HFF-Myc (cell line): ENCODE data around the gene PACSIN2.

Source experiments
- DNase-seq: peaks from one replicate; pipeline ENCODE4 v3.0.0-alpha.2; 2011; ENCODE audit warnings: low read depth; ENCODE audit errors: extremely low read depth
- H3K4me3 ChIP-seq: replicated peaks from 2 replicates; pipeline ENCODE4 v1.5.1; 2011; ENCODE audit warnings: low read depth, mild to moderate bottlenecking, control low read depth, low read length
- CTCF ChIP-seq: IDR thresholded peaks from 2 replicates; pipeline ENCODE4 v1.5.1; 2012; ENCODE audit warnings: mild to moderate bottlenecking, low read depth, low read length, control low read depth; ENCODE audit errors: missing control alignments

Gene PACSIN2

DNA sequence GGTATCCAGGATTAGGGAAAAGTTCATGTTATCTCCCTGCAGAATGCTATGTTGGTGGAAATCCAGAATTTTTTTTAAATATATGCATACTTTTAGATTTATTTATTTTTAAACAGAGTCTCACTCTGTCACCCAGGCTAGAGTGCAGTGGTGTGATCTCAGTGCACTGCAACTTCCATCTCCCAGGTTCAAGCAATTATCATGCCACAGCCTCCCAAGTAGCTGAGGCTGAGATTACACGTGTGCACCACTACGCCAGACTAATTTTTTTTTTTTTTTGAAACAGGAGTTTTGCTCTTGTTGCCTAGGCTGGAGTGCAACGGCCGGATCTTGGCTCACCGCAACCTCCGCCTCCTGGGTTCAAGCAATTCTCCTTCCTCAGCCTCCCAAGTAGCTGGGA lies 2.6 kb downstream of the PACSIN2 start:
- TF ChIP-seq CTCF: no peak
- H3K4me3 ChIP-seq: no peak overlapping the region
- no peak for DNase-seq

DNA sequence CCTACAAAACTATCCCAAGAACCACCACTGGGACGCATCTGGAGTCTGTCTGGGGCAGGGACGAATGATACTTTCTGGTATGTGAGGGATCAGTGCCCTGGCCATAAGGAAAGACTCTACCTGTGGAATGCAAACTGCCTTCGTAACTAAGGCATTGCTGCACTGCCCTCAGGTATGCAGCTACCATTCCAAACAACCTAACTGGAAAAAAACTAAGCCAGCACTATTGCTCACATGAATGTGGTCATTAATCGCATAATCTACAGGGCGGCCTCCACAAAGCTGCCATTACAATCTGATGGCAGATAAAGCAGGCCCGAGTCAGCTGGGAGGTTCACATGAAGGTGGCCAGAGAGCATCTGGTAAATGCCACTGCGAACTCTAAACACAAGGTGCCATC lies 3.9 kb downstream of the PACSIN2 start:
- DNase-seq: no peak
- no peak for TF ChIP-seq CTCF
- H3K4me3 ChIP-seq: no peak overlapping the region

- no peak for TF ChIP-seq CTCF
Observed at GRCh38 chr22:43009444-43009843, 5.5 kb downstream of the PACSIN2 start.

GRCh38 chr22:43008921-43009320 lies 6.0 kb downstream of the PACSIN2 start:
- DNase-seq: no peak
- TF ChIP-seq CTCF: no peak
- no peak overlapping the region for H3K4me3 ChIP-seq

More at GRCh38 chr22:43009444-43009843, 5.5 kb downstream of the PACSIN2 start:
- DNase-seq: no peak
- H3K4me3 ChIP-seq: no peak overlapping the region

DNA sequence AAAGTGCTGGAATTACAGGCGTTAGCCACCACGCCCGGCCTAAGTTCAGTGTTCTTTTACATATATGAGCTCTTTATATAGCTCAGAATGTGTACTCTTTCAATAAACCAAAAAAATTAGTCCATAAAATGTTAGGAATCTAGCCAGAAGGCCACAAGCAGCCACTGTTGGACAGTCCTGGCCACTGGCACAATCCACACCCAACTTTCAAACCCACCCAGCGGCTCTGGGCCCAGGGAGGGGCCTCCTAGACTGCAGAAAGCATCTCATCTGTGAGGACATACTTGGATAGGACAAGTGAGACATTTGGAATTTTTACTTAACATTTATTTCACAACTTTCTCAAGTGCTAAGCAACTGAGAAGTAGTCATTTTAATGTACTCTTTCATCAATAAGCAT lies 6.4 kb downstream of the PACSIN2 start:
- DNase-seq: no peak
- TF ChIP-seq CTCF: no peak
- no peak overlapping the region for H3K4me3 ChIP-seq

DNA sequence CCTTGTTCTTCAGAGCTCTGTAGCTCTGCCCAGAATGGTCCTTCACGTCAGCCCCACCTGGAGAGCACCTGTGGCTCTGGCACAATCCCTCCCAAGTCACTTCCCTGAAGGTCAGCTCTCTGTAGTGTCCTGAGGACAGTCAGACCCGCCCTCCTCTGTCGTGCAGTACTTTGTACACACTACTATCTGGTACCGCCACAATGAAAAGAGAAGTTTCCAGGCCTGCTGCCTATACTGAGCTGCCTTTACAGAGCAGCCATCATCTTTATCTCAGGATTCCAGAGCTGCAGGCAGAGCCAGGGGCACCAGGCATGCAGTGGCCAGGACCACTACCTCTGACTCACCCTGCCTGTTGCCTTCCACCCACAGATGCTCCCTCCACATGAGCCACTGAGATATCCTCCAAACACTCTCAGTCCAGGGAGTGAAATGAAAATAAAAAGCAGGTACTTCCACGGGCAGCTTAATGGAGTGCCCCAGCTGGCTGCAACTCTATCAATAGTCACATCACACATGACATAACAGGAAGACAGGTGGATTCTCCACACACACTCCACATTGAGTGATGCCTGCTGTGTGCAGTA lies 7.3 kb downstream of the PACSIN2 start:
- no peak for DNase-seq

More for the DNA sequence above, 7.3 kb downstream of the PACSIN2 start:
- H3K4me3 ChIP-seq: no peak overlapping the region
- TF ChIP-seq CTCF: no peak
